K562 (cell line): ENCODE results near the gene SLC25A21. TPM values are rescaled to one million over a fixed set of nuclear protein-coding genes. Genes with fewer than 3 reads are reported as not detected.
A peak's percentile ranks its signal among the peaks of the same experiment; 100 is the strongest.

Experiments
- CAMTA2 ChIP-seq: fragments of 250-450 bp; sonication (Bioruptor Pico); conservative IDR thresholded peaks from 2 replicates; pipeline ENCODE4 v1.5.1; 2022
- CREM ChIP-seq: IDR thresholded peaks from 2 replicates; pipeline ENCODE4 v1.6.1; 2014; ENCODE audit warnings: antibody characterized with exemption, low read depth
- DMBX1 ChIP-seq: fragments of 250-450 bp; sonication (Bioruptor Pico); IDR thresholded peaks from 2 replicates; pipeline ENCODE4 v1.8.0; 2022; ENCODE audit warnings: inconsistent platforms, mild to moderate bottlenecking, moderate library complexity, borderline replicate concordance
- HIVEP1 ChIP-seq: fragments of 250-450 bp; sonication (Bioruptor Pico); IDR thresholded peaks from 2 replicates; pipeline ENCODE4 v1.4.0; 2020; ENCODE audit warnings: mild to moderate bottlenecking
- MCM2 ChIP-seq: fragments of 450-650 bp; IDR thresholded peaks from 2 replicates; pipeline ENCODE4 v1.6.1; 2017; ENCODE audit warnings: low read depth, mild to moderate bottlenecking
- POLR2G ChIP-seq: fragments of 200-400 bp; formaldehyde crosslinking; IDR thresholded peaks from 2 replicates; pipeline ENCODE4 v1.6.1; 2017; ENCODE audit warnings: low read depth, mild to moderate bottlenecking, antibody characterized with exemption, low read length, moderate library complexity
- POLR2H ChIP-seq: IDR thresholded peaks from 2 replicates; pipeline ENCODE4 v1.6.1; 2016; ENCODE audit warnings: missing genetic modification characterization, low read depth, mild to moderate bottlenecking, control low read depth, missing compliant biosample characterization, moderate library complexity
- TBP ChIP-seq: optimal IDR thresholded peaks from 2 replicates; pipeline ENCODE3; 2011; ENCODE audit warnings: low read depth, low read length, improper control_type of control experiment
- YY1 ChIP-seq, 3 experiments: IDR thresholded peaks; 2 replicates each; pipeline ENCODE4 v1.6.1; 2011; ENCODE audit warnings: low read length in 2 of 3, mild to moderate bottlenecking in 2 of 3, moderate library complexity in 2 of 3, borderline replicate concordance in 1 of 3, control low read depth in 1 of 3, low read depth in 1 of 3; ENCODE audit not compliant: insufficient read depth in 3 of 3, insufficient replicate concordance in 2 of 3, control insufficient read depth in 1 of 3, insufficient read length in 1 of 3; ENCODE audit errors: extremely low read depth in 1 of 3
- ZNF655 ChIP-seq: fragments of 250-450 bp; sonication (Bioruptor Pico); IDR thresholded peaks from 2 replicates; pipeline ENCODE4 v1.5.0; 2021
- polyA plus RNA-seq, 8 experiments: library from polyadenylated mRNA; depleted of rRNA in 4 of 8; stranded (reverse) in 5 of 8; unstranded in 3 of 8; fragments of >200 nt; fragmentation: Nextera tagmentation in 2 of 8; fragmentation: Illumina TruSeq in 1 of 8; extraction: Ambion mirVana in 2 of 8; extraction: Trizol in 1 of 8; gene quantifications; 2 replicates each; pipeline versions ENCODE4 v1.2.1 to v1.2.3, GENCODE V29; 2011 to 2014; ENCODE audit warnings: inconsistent platforms in 1 of 8, missing spikeins in 1 of 8
- total RNA-seq, 7 experiments: library from RNA; depleted of rRNA in 6 of 7; stranded (reverse); fragments of >200 nt in 6 of 7; fragmentation: Illumina TruSeq in 2 of 7; extraction: Trizol in 2 of 7; gene quantifications; 2 replicates each; pipeline versions ENCODE4 v1.2.1 to v1.2.3, GENCODE V29; 2011 to 2021; ENCODE audit warnings: low replicate concordance in 1 of 7
- TF ChIP-seq, protein P1 (sequence below): IDR thresholded peaks from 2 replicates; pipeline ENCODE4 v1.6.1; 2014; ENCODE audit warnings: antibody characterized with exemption
- TF ChIP-seq, protein P2 (sequence below): fragments of 450-650 bp; formaldehyde crosslinking; IDR thresholded peaks from 2 replicates; pipeline ENCODE4 v1.4.0; 2020; ENCODE audit warnings: mild to moderate bottlenecking, moderate library complexity
- TF ChIP-seq, protein P3 (sequence below): fragments of 150-350 bp; IDR thresholded peaks from 2 replicates; pipeline ENCODE4 v1.6.1; 2014; ENCODE audit warnings: low read depth, mild to moderate bottlenecking, low read length, borderline replicate concordance
- TF ChIP-seq, protein P4 (sequence below): sonication (generic); formaldehyde crosslinking; IDR thresholded peaks from 2 replicates; pipeline ENCODE4 v1.8.0; 2022; ENCODE audit warnings: mild to moderate bottlenecking, low read depth, missing genetic modification reagents
- TF ChIP-seq, protein P5 (sequence below): fragments of 250-450 bp; sonication (Bioruptor Pico); IDR thresholded peaks from 2 replicates; pipeline ENCODE4 v1.8.0; 2022; ENCODE audit warnings: moderate library complexity, mild to moderate bottlenecking, inconsistent platforms

Gene SLC25A21
- total and polyA plus RNA-seq, 9 of the 15 experiments (the other 6 are each of a cell fraction or from before 2014, with no cell fraction given) = 15.2 to 46.7 (median 28.7) TPM

DNA sequence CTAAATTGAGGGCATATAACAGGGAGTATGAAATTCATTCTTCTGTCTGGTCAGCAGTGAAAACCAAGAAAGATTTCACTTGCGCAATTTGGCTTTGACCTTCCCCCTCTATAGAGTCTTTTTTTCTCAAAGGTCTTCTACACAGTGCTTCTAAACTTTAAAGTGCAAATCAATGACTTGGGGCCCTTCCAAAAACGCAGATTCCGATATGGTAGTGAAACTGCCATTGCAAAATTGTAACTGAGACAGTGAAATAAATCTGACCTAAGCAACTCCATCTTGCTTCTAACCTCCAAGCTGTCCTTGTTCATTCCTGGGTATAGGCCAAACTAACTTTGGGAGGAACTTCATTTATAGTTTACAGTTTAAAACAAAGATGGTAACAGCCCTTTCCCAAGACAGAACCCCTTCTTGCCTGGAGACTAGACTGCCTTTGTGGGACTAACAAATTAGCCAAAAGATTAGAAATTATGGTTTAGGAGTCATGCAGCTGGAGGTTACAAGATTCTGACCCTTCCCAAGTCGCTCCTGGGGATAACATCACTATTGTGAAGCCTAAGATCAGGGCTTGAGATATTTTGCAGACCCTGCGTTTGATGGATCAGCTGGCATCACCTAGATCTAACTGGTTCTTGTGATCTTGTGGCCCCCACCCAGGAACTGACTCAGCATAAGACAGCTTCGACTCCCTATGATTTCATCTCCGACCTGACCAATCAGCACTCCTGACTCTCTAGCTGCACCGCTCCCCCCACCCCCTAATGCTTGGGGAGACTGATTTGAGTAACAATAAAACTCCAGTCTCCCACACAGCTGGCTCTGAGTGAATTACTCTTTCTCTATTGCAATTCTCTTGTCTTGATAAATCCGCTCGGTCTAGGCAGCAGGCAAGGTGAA lies 5.0 kb downstream of the SLC25A21 start (continued):
- TF ChIP-seq YY1 (IDR thresholded peaks at IDR 0.05; ENCODE audit: borderline replicate concordance in 1 of 3, control insufficient read depth in 1 of 3, extremely low read depth in 1 of 3, insufficient read depth in 3 of 3, insufficient read length in 1 of 3, insufficient replicate concordance in 2 of 3, low read depth in 1 of 3, low read length in 2 of 3) (no peak), CAMTA2 (CRISPR knock-in tag) (no peak), TBP (no peak), HIVEP1 (CRISPR knock-in tag) (peak; percentile 95), POLR2G (no peak), ZNF655 (CRISPR knock-in tag) (no peak), CREM (0 out of 2 replicates have a peak, but pooled peaks have one; percentile 19), POLR2H (tag) (peak; percentile 72), MCM2 (no peak), DMBX1 (CRISPR knock-in tag) (peak; percentile 99)
- TF ChIP-seq, protein P1, sequence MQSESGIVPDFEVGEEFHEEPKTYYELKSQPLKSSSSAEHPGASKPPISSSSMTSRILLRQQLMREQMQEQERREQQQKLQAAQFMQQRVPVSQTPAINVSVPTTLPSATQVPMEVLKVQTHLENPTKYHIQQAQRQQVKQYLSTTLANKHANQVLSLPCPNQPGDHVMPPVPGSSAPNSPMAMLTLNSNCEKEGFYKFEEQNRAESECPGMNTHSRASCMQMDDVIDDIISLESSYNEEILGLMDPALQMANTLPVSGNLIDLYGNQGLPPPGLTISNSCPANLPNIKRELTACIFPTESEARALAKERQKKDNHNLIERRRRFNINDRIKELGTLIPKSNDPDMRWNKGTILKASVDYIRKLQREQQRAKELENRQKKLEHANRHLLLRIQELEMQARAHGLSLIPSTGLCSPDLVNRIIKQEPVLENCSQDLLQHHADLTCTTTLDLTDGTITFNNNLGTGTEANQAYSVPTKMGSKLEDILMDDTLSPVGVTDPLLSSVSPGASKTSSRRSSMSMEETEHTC = no peak
- TF ChIP-seq, protein P2, sequence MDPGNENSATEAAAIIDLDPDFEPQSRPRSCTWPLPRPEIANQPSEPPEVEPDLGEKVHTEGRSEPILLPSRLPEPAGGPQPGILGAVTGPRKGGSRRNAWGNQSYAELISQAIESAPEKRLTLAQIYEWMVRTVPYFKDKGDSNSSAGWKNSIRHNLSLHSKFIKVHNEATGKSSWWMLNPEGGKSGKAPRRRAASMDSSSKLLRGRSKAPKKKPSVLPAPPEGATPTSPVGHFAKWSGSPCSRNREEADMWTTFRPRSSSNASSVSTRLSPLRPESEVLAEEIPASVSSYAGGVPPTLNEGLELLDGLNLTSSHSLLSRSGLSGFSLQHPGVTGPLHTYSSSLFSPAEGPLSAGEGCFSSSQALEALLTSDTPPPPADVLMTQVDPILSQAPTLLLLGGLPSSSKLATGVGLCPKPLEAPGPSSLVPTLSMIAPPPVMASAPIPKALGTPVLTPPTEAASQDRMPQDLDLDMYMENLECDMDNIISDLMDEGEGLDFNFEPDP (CRISPR knock-in tag) = peak; percentile 96
- TF ChIP-seq, protein P3, sequence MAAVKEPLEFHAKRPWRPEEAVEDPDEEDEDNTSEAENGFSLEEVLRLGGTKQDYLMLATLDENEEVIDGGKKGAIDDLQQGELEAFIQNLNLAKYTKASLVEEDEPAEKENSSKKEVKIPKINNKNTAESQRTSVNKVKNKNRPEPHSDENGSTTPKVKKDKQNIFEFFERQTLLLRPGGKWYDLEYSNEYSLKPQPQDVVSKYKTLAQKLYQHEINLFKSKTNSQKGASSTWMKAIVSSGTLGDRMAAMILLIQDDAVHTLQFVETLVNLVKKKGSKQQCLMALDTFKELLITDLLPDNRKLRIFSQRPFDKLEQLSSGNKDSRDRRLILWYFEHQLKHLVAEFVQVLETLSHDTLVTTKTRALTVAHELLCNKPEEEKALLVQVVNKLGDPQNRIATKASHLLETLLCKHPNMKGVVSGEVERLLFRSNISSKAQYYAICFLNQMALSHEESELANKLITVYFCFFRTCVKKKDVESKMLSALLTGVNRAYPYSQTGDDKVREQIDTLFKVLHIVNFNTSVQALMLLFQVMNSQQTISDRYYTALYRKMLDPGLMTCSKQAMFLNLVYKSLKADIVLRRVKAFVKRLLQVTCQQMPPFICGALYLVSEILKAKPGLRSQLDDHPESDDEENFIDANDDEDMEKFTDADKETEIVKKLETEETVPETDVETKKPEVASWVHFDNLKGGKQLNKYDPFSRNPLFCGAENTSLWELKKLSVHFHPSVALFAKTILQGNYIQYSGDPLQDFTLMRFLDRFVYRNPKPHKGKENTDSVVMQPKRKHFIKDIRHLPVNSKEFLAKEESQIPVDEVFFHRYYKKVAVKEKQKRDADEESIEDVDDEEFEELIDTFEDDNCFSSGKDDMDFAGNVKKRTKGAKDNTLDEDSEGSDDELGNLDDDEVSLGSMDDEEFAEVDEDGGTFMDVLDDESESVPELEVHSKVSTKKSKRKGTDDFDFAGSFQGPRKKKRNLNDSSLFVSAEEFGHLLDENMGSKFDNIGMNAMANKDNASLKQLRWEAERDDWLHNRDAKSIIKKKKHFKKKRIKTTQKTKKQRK = no peak
- TF ChIP-seq, protein P4, sequence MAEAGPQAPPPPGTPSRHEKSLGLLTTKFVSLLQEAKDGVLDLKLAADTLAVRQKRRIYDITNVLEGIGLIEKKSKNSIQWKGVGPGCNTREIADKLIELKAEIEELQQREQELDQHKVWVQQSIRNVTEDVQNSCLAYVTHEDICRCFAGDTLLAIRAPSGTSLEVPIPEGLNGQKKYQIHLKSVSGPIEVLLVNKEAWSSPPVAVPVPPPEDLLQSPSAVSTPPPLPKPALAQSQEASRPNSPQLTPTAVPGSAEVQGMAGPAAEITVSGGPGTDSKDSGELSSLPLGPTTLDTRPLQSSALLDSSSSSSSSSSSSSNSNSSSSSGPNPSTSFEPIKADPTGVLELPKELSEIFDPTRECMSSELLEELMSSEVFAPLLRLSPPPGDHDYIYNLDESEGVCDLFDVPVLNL (CRISPR knock-in tag) = no peak
- TF ChIP-seq, protein P5, sequence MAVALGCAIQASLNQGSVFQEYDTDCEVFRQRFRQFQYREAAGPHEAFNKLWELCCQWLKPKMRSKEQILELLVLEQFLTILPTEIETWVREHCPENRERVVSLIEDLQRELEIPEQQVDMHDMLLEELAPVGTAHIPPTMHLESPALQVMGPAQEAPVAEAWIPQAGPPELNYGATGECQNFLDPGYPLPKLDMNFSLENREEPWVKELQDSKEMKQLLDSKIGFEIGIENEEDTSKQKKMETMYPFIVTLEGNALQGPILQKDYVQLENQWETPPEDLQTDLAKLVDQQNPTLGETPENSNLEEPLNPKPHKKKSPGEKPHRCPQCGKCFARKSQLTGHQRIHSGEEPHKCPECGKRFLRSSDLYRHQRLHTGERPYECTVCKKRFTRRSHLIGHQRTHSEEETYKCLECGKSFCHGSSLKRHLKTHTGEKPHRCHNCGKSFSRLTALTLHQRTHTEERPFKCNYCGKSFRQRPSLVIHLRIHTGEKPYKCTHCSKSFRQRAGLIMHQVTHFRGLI (CRISPR knock-in tag) = peak; percentile 96
